HG03108 (cell line): ENCODE data around the gene SLC17A9.

ENCODE experiments used
- ATAC-seq: cut with Tn5 transposase; IDR thresholded peaks from one replicate; pipeline ENCODE4 v1.9.1; 2021; ENCODE audit warnings: moderate library complexity; ENCODE audit not compliant: unreplicated experiment

Gene SLC17A9

DNA sequence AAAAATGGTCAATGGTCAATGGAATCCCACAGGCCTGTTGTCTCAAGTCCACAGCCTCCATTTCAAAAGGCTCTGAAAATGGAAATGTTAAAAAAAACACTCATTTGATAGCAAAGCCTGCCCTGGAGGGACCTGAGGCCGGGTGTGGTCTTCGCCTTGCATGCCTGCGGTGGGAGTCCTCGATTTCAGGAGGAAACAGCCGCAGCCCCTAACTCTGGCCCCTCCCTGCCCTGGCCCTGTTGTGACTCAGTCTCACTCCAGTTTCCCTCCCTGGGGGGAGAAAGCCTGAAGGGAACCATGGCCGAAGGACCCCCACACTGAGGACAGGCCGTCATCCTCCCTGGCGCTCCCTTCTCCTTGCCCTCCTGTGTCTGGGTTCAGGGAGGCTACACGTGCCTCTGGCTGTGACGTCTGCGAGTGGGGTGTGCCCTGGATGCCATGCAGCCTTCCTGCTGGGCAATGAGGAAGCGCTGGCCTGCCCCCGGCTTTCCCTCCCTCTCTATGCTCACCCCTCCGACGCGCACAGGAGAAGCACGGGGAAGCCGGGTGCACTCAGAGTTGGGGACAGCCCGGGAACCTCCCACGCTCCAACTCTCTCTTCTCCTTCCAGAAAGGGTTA, 45.0 kb downstream of the SLC17A9 start:
- no peak for ATAC-seq

DNA sequence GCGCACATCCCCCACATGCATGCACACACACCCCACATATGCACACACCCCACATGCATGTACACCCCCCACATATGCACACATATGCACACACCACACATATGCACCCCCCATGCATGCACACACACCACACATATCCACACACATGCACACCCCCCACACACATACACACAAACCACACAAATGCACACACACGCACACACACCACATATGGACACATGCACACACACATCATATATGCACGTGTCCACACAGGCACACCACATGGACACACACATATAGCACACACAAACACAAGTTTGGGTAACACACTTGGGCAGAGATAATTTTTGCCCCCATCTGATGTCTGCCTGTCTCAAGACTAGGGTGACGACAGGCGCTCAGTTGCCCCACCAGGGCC, 45.9 kb downstream of the SLC17A9 start:
- ATAC-seq: no peak

DNA sequence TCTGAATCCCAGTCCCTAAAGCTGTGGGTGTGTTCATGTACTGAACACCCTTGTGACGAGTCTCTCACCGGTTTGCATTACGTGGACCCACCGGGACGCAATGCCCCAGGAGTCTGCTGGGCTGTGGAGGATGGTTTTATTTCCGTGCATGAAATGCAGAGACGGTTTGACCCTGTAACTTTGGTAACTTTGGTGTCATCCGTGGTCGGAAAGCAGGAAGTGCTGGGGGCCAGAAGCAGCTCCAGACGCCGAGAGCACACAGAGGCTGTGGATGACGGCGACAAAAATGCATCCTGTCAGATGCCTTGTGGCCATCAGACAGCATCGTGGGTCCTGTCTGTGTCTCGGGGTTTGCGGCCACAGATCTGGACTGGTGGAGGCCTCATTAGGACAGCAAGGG, 47.1 kb downstream of the SLC17A9 start:
- ATAC-seq: no peak

DNA sequence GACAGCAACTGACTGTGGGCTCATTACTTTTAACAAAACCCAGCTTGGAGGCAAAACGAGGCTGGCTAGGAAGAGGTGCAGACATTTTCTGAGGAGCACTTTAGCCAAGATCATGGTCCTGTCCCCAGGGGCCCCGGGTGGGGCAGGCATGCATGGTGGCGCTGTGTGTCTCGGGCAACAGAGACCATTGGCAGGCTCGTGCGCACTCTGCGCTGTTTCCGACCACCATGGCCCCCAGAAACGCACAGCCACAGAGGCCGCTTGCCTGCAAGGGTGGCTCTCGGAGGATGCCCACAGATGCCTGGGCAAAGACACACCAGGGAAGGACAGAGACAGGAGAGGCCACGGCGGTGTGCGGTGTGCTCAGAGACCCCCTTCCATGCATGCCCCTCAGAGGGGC, 47.5 kb downstream of the SLC17A9 start:
- no peak for ATAC-seq

DNA sequence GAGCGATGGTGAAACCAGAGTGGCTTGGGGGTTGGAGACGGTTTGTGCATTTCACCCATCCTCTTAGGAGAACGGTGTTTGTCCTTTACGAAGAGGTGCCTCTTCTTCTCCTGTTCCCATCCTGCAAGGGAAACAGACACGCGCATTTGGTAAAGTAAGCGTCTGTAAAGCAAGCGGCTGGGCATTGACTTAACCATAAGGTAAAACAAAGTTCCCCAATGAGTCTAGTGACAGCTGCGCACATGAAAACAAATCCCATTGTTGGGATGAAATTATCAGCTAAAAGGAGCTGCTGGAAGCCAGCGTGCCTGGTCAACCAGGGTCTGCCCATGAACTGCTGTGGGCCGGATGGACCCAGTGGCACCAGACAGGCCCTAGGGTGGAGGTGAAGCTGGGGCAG, 48.4 kb downstream of the SLC17A9 start:
- ATAC-seq: no peak

DNA sequence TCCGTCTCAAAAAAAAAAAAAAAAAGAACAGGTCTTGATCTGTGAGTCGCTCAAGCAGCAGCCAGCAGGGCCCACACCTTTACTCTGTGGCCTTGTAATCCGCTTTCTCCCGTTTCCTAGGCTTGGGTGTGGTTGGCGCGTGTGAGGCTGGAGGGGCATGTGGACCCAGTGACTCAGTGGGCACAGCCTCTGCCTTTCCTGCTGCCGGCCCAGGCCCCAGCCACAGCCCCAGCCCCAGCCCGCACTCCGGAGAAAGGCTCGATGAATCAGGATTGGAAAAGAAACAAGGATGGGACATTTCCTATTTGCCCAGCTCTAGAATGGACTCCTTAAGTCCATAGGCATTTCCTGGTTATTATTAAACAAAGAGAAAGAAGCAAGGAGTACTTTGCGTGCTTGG, 50.0 kb downstream of the SLC17A9 start:
- ATAC-seq: no peak

DNA sequence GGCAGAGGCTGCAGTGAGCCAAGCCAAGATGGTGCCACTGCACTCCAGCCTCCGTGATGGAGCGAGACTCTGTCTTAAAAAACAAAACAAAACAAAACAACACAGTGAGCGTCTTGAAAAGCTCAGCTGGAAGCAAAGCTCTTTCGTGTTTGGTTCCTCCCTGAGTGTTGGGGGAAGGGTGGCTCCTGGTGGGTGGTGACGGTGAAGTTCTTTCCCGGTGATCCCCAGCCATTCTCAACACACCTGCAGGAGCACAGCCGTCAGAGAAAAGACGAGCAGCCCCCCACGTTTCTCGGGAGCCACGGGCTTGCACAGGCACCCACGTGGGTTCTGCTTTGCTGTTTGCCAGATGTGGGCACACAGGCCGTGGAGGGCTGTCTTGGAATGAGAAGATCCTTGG, 51.0 kb downstream of the SLC17A9 start:
- no peak for ATAC-seq

DNA sequence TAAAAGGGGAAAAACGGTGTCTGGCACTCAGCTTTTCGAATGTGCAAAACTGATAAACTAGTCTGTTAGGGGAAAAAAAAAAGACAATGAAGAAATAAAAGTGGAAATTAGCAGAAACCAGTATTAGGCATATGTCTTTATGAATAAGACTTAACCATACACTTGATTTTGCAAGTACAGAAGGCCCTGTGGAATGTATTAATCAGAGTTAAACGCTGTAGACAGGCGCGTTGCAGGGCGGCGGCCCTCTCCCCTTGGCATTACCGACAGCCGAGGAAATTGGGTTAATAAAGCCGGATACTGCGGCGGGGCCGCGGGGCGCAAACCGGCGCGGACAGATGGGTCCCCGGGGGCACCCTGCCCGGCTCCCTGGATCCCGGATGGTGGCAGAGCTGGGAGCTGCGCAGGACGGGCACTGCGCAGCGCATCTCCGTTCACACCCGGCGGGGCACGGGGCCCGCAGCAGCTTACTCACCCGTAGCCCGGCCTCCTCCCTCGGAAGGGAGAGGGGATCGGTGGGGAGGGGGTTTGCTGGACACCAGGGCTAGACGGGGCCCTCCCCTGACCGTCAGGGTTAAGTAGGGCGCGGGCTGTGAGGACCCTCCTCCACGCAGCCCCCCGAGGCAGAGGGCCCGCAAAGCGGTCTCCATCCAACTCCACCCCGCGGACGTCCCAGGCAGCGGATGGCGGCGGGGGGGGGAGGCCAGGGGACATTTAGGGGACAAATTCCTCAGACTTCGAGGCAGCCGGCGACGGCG, 52.3 kb downstream of the SLC17A9 start:
- ATAC-seq: no peak

DNA sequence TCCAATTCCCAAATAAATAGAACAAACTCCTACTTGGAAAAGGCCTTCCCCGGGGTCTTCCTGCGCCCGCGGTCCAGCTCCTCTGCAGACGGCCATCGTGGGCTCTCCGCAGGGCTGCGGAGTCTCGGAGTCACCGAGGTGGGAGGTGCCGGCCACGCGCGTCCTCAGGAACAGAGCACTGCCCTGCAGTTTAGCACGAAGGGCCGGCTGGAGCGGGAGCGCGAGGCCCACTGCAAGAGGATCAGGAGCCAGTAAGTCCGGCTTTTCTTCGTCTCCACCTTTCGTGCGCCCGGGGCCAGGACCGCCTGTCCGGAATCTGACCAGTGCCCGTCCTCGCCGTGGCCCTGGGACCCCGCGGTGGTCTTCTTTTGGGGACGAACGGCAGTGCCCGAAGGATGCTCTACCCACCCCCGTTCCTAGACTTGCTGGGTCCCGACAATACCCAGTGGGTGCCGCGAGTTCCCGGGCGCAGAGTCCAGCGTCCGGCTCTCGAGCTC, 52.9 kb downstream of the SLC17A9 start:
- ATAC-seq: no peak

DNA sequence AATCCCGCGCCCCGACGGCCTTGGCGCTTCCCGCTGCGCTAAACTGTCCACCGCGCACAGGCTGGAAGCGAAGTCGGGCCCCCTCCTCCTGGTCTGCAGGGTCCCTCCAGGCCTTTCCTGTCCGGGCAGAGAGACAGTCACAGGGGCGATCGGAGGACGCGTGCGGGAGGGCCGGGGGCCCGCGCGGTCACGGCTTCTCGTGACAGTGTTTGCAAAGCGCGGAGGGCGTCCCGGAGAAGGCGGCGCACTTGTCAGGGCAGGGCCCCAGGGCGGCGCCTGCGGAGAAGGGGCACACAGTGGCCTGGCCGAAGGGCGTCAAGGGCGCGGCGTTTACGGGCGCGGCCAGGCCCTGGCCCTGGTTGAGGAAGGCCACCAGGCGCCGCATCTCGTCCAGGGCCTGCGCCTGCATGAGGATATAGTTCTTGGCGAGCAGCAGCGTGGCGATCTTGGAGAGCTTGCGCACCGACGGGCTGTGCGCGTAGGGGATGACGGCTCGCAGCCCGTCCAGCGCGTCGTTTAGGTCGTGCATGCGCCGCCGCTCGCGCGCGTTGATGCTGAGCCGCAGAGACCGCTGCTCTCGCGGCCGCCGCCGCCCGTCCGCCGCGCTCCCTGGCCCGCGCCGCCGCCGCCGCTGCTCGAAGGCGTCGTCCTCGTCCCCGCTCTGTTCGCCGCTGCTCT, 53.5 kb downstream of the SLC17A9 start:
- no peak for ATAC-seq

DNA sequence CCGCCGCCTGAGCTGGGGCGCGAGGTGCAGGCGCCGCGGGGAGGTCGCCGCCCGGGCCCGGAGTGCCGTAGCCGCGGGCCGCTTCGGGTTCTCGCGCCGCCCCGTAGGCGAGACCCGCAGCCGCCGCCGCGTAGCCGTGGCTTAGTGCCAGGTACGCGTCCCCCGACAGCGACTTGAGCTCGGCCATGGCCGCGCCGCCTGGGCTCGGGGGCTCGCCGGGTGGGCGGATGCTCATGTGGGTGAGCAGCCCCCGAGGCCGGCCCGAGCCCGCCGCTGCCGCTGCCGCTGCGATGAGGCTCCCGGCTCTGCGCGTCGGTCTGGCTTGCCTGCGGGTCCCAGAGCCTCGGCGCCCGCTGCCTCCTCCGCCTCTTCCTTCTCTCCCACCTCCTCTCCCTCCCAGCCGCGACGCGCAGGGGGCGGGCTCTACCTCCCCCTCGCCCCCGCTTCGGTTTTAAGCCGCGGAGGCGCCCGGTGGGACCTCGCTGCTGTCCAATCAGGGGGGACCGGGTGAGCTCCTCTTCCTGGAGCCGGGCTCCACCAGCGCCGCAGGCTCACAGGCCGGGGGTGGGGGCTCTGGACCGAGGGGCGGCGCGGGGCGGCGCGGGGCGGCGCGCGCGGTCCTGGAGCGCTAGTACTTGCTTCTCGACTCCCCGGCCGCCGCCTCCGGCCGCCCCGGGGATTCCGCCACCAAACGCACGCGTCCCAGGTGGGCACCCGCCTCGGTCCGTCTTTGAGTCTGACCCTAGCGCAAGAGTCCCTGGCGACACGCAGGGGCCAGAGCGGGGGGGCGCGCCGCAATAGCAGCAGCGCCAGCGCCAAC, 54.2 kb downstream of the SLC17A9 start, which contains the start of gene BHLHE23:
BHLHE23 (minus strand) TSS at position 425 of the 820 bp plus-strand sequence; CDS start at position 235, 190 bp downstream.
- ATAC-seq: no peak

DNA sequence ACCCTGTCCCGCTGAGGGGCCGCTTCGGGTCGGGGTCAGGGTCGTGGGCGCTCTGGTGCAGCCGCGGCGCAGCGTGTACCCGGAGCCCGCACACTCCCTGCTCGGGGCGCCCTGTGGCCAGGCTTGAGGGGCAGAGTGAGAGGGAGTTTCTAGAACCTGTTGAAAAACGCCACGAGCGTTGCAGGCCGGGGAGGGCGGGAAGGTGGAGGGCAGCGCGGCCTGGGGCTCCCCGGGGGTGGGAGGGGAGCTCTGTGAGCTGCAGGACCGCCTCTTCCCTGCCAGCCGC, 54.8 kb downstream of the SLC17A9 start:
- ATAC-seq: no peak

DNA sequence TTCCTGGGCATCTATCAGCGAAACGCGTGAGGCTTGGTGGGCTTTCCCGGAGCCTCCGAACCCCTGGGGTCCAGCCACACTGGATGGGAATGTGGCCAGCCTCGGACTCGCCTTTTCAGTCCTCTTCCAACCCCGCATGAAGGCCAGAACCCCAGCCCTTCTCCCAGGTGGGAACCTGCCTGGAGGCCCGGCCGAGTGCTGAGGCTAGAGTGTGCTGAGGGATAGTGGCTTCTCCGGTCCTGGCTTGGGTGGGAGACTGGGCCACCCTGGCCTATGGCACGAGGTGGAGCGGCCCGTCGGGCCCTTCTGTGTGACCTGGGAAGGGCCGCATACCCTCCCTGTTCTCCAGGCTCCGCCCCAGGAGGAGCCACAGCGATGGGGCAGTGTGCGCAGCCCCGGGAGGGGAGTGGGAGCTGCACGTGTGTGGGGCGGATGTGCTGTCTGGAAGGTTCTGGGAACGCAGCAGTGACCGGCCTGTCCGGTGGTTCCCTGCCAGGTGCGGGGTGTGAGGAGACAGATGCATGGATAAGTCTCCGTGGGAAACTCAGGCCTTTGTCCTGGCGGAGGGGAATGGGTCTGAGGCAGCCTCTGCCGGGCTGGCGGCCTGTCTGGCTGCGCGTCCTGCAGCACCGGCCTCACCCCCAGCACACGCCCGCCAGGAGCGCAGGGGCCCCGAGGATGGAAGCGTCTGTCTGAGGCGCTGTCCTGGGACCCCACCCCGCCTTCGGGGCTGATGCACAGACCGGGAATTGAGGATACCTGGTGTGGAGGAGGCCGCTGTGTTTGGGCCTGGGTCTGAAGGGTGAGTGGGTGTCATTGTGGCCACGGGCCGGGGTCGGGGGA, 55.4 kb downstream of the SLC17A9 start:
- no peak for ATAC-seq

DNA sequence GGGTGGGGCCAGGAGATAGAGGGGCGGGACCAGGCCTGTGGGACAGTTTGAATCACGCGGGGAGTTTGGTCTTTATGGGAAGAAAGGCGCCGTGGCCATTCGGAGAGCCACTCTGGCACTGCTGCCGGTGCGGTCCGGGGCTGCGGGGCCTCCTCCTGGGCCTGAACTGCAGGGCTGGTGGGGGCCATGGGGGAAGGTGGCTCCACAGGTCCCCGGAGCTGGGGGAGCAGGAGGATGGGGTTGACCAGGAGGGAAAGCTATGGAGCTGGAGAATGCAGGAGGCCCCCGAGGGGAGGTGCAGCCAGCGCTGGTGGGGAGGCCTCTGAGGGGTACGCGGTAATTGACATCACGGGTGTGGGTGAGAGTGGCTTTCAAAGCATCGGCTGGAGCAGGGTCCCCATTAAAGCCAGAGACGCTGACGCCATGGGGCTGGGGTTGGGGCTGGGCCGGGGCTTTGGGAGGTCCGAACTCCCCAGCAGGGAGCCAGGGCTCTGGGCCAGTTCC, 56.1 kb downstream of the SLC17A9 start:
- ATAC-seq: no peak

DNA sequence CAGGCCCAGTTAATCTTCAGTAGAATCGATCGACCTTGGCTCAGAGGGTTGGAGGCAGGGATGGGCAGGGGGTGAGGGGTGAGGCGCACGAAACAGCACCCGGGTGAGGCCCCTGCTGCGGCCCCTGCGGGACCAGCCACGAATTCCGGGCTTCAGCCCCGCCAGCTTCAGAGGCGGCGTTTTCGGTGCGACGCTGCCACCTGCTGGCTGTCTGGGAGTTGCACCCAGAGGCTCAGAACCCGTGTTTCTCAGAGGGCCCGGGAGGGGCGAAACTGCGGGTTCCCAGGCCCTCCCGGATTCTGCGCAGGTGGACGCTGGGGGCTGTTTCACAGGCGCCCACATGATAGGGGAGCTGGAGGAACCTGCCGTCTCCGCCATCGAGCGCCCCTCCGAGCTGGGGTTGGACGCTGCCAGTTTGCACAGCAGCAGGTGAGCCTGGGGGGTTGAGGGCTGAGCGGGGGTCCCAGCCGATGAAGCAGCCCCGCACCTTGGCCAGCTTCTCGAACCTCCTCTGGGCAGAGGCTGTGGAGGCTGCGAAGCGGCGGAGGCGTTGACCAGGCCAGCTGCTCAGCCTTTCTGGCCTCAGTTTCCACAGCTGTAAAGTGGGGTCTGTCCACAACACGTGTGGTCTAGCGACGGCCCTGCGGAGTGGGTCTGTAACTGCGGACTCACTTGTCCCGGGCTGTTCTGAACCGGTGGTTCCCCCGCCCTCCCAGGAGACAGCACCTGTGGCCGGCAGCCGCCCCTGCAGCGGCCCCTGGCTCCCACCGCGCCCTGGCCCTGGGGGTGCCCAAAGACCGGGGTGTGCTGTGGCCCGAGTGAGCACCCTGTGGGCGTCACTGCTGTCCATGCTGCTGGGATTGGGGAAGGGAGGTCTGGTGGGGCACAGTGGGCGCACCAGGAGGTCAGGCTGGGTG, 56.8 kb downstream of the SLC17A9 start:
- peak; percentile 41 for ATAC-seq

DNA sequence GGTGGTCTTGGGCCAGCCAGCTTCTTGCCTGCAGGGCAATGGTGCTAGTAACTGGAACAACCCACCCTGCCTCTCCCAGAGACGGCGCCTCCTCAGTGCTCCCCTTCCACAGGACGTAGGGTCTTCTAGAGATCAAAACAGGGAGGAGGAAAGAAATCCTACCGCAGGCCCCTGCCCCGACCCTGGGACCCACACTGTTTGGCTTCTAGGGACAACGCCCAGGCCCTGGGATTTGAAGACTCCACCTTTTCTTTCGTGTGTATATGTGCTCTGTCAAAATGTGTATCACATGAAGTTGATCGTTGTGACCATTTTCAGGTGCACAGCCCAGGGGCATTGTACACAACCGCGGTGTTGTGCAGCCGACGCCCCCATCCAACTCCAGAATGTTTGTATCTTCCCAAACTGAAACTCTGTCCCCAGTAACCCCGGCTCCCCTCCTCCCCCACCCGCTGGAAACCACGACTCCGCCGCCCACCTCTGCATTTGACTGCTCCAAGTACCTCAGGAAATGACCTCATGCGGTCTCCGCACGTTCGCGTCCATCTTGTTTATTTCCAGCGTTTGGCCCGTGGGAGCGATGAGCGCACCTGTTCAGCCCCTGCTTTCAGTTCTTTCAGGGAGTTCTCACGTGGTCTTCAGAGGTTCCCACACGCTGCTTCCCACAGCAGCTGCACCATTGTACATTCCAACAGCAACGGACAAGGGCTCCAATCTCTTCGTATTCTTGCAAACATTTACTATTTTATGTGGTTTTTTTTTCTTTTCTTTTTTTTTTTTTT, 57.7 kb downstream of the SLC17A9 start:
- ATAC-seq: peak; percentile 39

DNA sequence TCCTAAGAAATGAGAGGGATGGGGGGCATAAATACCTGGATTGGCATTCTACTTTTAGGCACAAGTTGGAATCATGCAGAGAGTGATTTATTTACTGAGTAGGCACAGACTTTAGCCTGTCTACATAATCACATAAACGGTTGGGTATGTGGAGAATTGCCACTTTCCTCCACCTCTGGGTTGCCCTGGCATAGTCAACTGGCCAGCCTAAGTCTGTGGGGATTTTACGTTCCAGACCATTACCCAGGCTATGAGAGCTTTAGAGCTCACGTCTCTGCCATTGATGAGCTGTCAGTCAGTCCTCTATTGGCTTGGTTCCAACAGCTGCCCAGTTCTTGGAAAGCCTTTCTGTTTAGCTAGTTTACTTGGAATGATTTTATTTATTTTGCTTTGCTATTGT, 59.3 kb downstream of the SLC17A9 start:
- ATAC-seq: no peak

DNA sequence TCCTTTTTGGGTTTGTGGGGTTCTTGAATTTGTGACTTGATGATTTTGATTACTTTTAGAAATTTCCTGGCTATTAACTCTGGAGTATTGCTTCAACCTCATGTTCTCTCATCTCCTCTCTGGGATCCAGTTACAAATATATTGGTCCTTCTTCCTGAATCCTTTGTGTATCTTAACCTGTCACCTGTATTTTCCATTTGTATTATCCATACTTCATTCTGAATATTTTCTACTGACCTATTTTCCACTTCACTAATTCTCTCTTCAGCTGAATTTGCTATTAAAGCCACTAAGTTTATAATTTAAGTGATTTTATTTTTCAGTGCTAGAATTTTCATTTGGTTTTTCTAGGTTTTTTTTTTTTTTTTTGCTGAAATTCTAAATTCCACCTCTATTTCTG, 60.7 kb downstream of the SLC17A9 start:
- ATAC-seq: no peak
